Stimulated activated CD8-positive, alpha-beta memory T cell treated with anti-CD3 and anti-CD28 coated beads, Interleukin-7, amount 100 ng/mL, for 4 hours (primary cell): ENCODE results near the gene UBE2G1.

ENCODE experiments used
- DNase-seq, 2 donors: peaks; one replicate each; pipeline ENCODE4 v3.0.0-alpha.2; 2020; ENCODE audit warnings: low read depth in 2 of 2

Gene UBE2G1

DNA sequence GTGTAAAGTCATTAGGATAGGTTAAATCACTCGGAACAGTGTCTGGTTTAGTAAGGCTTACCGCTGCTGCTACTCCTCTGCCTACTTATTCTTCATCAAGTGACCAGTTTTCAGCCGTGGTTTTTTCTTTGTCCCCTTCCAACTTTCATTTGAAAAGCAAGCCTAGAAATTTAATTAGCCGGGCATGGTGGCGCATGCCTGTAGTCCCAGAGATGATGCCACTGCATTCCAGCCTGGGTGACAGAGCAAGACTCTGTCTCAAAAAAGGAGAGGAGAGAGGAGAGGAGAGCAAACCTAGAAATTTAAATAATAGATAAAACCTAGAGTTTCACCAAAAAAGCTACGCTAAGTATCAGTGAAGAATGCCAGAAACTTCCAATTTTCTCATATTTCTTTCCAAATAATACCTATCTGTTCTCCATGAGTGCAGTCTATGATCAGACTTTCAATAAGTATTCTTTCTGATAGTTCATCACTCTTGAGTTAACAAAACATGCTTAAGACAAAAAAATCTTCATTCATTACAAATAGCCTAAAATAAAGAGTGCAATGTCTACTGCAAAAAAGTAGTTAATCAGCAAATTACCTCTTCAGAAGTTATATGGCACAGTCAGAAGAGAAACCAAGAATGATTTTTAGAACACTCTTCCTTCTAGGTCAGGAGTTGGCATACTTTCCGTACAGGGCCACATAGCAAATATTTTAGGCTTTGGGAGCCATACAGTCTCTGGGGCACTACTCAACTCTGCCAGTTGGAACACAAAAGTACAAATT is 117.8 kb downstream of the UBE2G1 start:
- no peak for DNase-seq

DNA sequence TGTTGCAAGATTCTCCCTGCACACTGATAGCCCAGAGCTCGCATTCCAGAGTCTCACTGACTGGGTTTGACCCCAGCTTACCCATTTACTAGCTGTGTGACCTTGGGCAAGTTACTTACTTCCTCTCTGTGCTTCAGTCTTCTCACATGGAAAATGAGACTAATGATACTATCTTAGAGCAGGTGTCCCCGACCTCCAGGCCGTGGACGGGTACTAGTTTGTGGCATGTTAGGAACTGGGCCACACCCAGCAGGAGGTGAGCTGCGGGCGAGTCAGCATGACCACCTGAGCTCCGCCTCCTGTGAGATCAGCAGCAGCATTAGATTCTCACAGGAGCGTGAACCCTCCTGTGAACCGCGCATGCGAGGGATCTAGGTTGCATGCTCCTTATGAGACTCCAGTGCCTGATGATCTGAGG is 118.5 kb downstream of the UBE2G1 start:
- DNase-seq: no peak

- DNase-seq: no peak
Observed at GRCh38 chr17:4247361-4247970, 119.0 kb downstream of the UBE2G1 start.

DNA sequence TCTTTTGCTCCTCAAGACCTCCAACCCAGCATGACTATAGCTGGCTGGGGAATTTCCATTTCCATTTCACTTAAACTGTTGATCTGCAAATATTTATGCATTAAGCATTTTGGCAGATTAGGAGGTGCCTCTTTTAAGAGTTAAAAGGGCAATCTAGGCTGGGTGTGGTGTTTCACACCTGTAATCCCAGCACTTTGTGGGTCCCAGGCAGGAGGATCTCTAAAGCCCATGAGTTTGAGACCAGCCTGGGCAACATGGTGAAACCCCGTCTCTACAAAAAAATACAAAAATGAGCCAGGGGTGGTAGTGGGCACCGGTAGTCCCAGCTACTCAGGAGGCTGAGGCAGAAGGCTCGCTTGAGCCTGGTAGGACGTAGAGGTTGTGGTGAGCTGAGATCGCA is 119.8 kb downstream of the UBE2G1 start:
- no peak for DNase-seq

GRCh38 chr17:4241535-4241934 is 124.9 kb downstream of the UBE2G1 start:
- DNase-seq: no peak

GRCh38 chr17:4236456-4236855 is 130.0 kb downstream of the UBE2G1 start:
- no peak for DNase-seq

DNA sequence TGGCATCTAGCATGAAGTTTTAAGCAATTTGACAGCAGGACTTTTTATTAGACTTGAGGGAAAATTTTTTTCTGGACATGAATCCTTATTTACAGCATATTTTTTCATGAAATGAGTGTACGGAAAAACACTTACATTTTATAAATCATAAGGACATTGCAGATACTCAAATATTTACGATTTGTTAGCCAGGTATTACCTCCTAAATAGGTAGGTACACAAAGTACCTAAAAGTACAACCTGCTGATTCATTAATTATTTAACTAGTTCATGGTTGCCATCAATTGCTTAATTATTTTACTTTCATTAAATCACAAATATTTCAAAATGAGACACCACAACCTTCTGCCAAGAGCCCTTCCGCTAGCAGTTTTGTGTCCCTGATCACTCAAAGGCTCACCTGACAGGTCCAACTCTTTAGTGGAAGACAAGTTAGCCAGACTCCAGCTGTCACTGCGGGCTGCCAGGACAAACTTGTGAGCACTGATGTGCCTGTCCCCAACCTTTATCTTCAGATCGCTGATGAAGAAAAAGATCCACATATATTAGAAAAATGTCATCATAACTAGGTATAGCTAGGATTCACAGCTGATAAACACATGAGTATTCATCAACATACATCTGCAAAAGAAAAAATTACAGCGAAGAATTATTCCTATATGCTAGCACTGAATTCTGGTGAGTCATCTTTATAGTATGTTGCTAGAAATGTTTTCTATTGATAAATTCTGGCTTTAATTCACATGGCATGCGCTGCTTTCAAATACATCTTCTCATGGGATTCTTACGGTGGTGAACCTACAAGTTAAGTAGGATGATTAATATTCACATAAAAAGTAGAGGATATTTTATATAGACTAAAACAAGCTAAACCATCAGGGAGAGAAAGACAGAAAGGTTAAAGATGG is 130.8 kb downstream of the UBE2G1 start:
- DNase-seq: no peak

GRCh38 chr17:4234401-4234800 is 132.1 kb downstream of the UBE2G1 start:
- DNase-seq: no peak

GRCh38 chr17:4233668-4234258 is 132.7 kb downstream of the UBE2G1 start:
- DNase-seq: no peak

DNA sequence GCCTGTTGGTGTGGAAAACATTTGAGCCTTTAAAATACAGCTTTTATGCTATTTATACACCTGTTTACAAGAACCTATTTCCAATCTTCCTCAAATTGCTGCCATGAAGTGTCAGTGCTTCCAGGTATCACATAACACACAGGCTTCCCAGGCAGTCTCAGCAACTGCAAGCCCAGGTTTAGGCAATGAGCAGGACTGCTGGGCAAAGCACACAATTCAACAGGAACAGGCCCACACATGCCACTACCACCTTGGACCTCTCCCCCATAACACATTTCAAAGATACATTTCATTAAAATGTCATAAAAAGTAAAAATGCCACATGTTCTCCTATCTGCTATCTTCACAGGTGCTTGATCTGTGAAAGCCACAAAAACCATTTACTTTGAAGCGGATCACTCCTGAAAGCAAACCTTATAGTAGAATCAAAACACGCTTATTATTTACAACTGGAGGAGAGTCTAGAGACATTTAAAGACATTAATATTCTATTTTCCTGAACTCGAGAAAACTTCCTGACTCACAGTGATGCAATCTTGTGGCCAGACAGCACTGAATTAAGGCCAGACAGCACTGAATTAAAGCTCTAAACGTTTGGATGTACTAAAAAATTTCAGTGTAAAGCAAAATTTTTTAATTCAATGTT is 134.2 kb downstream of the UBE2G1 start:
- DNase-seq: no peak

DNA sequence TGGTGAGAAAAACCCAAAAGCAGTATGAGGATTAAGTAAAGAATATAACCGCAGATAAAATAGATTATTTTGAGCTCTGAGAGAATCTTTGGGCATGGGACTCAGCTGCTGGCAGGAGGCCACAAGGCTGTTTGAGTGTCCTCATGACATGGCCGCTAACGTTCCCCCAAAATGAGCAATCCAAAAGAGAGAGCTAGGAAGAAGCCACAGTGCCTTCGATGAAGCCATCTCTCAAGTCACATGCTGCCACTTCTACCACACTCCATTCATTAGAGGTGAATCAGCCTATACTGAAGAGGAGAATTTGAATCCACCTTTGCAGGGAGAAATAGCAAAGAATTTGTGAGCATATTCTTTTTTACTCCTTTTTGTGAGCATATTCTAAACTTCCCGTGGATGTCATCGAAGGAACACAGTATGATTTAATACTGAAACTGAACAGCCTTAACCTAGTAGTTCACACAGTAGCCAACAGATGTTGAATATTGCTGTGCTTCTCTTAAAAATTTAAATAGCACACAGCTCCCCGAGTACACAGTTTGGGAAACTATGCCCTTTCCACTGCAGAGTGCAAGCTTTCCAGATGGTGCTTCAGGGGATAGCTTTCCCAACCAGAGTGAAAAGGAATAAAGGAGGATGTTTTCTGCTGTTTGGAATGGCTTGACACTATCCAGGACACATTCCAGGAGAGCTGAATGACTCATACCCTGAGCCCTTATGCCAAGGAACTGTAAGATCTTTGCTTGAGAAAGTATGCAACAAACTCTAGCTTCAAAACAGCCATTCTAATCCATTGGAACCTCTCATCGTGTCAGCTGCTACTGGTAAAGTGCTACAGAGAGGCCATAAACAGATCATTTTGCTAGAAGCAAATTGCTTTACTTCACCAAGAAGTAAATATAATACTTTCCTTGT is 136.6 kb downstream of the UBE2G1 start:
- no peak for DNase-seq

DNA sequence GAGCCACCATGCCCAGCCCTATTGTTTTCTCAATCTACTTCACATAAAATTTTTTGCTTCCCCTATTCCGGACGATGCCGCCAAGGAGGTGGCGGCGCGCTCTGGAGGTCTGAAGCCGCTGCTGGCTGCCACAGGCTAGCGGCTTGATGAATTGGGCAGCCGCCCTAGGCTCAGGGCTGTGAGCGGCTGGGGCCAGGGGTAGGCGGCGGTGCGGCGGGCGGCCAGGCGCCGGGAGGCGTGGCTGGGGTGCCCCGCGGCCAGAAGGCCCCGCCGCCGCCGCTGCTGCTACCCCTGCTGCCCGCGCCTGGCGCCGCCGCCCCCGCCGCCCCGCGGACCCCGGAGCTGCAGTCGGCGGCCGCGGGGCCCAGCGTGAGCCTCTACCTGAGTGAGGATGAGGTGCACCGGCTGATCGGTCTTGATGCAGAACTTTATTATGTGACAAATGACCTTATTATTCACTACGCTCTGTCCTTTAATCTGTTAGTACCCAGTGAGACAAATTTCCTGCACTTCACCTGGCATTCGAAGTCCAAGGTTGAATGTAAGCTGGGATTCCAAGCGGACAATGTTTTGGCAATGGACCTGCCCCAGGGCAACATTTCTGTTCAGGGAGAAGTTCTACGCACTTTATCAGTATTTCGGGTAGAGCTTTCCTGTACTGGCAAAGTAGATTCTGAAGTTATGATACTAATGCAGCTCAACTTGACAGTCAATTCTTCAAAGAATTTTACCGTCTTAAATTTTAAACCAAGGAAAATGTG is 144.4 kb downstream of the UBE2G1 start:
- no peak for DNase-seq

GRCh38 chr17:4221163-4221562 is 145.3 kb downstream of the UBE2G1 start:
- no peak for DNase-seq

DNA sequence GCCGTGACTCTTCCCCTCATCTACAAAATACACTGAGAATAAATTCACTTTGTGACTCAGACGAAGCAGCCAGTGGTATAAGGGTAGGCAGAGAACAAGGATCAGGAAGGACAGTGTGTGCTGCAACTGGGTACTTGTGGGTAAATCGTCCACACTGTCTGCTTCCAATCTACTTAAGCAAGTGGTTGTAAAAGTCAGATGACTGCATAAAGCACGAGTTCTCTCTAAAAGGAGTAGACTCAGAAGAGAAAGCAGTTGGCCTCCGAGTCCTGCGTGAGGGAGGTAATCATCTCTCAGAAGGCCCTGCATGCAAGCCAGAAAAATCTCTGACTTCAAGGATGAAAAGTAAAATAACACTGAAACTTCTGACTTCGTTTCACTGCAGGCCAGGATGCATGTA is 145.8 kb downstream of the UBE2G1 start:
- no peak for DNase-seq
